LNCAP (cell line): ENCODE data around the gene NCOA6.

ENCODE experiments used
- CTCF ChIP-seq: fragments of 450-650 bp; IDR thresholded peaks from 2 replicates; pipeline ENCODE4 v1.5.1; 2017; ENCODE audit warnings: mild to moderate bottlenecking

The NCOA6 gene

GRCh38 chr20:34705397-34706301, 119.8 kb downstream of the NCOA6 start:
- no peak; the same call in 1 of the 2 replicates for TF ChIP-seq CTCF

GRCh38 chr20:34705008-34705396, 120.4 kb downstream of the NCOA6 start:
- TF ChIP-seq CTCF = no peak

- no peak for TF ChIP-seq CTCF
Observed at GRCh38 chr20:34704177-34705007, 121.1 kb downstream of the NCOA6 start, which contains the start of gene TP53INP2. TP53INP2 (plus strand) TSS chr20:34704344; CDS start chr20:34708740, 4,396 bp downstream.

GRCh38 chr20:34703424-34704176, 121.9 kb downstream of the NCOA6 start:
- TF ChIP-seq CTCF = no peak

GRCh38 chr20:34703061-34703423, 122.4 kb downstream of the NCOA6 start:
- TF ChIP-seq CTCF = no peak

- no peak for TF ChIP-seq CTCF
Observed at GRCh38 chr20:34701405-34702085, 123.9 kb downstream of the NCOA6 start.

GRCh38 chr20:34693414-34693813, 132.0 kb downstream of the NCOA6 start:
- no peak for TF ChIP-seq CTCF
